Right hindlimb (tissue), 1 donor: ENCODE measurements around the gene LOXL4.

Experiments used
- DNase-seq: peaks from one replicate; pipeline ENCODE4 v3.0.0-alpha.2; 2018

Gene LOXL4

GRCh38 chr10:98294270-98294627, 26.3 kb upstream of the LOXL4 start:
- DNase-seq: no peak

DNA sequence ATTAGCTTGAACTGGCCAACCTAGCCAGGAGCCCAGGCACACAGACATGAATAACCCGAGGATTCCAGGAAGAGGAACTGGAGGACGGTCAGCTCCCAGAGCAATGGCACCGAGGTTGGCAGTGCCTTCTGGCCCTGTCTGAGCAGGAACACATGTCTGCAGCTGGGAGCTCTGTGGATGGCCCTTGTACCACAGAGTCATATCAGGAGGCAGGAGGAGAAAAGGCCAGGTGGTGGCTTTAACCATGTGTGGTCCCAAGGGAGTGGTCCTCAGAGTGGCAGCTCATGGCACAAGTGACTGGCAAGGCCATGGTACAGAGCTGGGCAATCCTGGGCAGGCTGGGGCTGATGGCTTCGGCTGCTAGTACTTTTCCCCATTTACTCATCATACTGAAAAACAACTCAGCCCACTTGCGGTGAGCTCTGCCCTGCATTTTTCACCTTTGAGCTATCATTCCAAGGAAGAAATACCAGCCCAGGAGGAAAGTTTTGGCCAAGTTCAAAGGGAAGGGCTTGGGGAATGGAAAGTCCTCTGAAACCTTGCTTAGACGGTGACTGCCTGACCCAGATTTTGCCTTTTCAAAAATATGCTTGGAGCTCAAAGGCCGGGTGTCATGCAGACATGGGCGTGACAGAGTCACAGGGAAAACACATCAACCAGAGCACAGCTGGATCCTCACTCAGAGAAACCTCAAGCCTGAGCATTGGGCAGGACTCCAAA, 25.7 kb upstream of the LOXL4 start:
- DNase-seq: peak; percentile 64

- DNase-seq: no peak
Observed at GRCh38 chr10:98292971-98293370, 25.0 kb upstream of the LOXL4 start.

GRCh38 chr10:98289802-98290209, 21.8 kb upstream of the LOXL4 start:
- DNase-seq: no peak

GRCh38 chr10:98287321-98287720, 19.3 kb upstream of the LOXL4 start:
- DNase-seq: no peak

DNA sequence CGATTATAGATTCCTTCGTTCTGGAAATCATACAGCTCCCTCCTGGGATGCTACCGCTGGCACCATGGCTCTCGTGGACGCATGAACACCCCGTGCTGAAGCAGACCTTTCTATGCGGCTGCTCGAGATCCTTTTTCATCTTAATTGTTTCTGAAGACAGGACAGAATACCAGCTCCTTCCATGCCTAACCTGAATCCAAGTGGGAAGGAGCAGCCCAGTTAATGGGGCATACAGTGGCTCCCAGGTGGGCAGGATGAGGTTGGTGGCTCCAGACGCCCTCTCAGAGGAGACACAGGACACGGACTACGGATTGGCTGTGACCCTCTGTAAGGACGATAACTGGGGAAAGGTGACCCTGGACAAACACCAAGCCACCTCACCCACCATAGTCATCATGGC, 18.4 kb upstream of the LOXL4 start:
- no peak for DNase-seq

DNA sequence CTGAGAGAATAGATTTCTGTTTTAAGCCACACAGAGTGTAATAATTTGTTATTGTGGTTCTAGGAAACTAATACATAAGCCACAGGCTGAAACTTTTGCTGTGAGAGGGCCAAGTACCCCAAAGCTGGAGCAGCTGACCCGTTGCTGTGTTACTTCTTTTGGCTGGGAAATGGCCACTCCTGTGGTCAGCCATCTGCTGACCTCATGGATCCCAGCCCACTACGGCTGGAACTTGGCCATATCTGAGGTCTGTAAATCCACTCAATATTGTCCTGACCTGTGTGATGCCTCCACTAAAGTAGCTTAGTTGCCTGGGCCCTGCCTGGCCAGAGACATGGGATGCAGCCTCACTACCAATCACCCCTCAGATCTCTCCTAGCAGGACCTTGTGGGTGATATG, 17.4 kb upstream of the LOXL4 start:
- peak; percentile 45 for DNase-seq

- DNase-seq: no peak
Observed at GRCh38 chr10:98276311-98276710, 8.3 kb upstream of the LOXL4 start.

GRCh38 chr10:98274562-98274961, 6.6 kb upstream of the LOXL4 start:
- DNase-seq: no peak

DNA sequence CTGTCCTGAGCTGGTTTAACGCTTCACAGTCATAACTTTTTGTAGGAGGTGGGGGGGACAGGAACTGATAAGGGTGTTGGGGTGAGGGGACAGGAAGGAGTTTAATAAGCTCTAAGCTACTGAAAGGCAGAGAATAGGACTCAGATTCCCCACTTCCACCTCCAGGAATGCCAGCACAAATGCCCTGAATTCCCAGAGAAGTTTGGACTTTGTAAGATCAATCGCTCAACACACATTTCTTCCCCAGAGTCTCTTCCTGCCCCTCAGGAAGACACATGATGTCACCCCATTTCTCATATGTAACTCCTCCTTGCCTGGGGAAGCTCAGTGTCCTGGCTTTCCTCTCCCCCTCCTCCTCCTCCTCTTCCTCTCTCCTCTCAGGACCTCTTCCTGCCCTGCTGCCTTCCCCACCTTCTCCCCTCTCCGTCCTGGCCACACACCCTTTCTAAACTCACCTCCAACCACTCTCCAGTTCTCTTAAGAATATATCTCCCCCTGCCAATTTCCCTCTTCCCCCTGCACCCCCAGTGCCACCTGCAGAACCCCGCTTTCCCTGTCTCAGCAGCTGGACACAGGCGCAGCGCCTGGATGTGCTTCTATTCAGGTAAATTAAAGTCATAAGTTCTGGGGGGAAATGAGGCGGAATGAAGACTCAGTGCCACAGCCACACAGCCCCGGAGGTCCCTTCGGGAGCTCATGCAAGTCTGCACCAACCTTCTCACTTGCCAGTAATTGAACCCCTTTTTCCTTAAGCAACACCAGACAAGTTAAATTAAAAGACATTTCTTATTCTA, 5.3 kb upstream of the LOXL4 start:
- DNase-seq: no peak

DNA sequence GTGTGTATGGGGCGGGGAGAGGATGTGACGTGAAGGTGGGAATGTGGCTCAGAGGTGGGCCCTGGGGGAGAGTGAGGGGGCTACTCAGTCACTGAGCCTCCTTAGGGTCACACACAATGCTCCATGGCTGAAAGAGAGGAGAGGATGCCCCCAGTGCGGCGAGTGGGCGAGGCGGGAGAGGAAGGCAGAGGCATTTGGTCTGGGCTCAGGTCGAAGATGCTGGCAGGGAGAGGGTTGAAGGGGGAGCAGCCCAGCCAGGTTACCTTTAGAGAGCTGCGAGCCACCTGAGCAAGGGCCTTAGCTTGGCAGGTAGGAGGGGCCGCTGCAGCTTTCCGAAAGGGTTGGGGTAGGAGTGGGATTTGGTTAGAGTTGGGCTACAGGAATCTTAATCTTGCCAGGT, 4.7 kb upstream of the LOXL4 start:
- no peak for DNase-seq

- DNase-seq: peak; percentile 14
Observed at GRCh38 chr10:98272245-98272644, 4.3 kb upstream of the LOXL4 start.

DNA sequence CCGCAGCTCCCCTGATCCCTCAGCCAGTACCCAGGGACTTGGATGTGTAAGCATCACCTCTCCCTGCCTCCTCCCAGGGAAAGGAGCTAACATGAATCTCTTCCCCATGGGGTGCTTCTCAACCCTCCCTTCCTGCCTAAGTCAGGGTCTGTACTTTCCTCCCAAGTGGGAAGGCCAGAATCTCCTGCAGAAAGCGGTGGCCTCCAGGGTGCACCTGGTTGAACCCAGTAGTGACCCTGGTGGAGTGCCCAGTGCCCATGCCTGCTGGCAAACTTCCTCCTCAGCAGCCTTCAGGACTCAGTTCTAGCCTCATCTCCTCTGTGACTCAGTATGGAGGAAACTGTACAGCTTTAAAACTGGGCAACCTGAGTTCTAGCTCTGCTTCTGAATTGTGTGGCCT, 2.8 kb upstream of the LOXL4 start:
- no peak for DNase-seq

GRCh38 chr10:98270073-98270740, 2.2 kb upstream of the LOXL4 start:
- no peak for DNase-seq

DNA sequence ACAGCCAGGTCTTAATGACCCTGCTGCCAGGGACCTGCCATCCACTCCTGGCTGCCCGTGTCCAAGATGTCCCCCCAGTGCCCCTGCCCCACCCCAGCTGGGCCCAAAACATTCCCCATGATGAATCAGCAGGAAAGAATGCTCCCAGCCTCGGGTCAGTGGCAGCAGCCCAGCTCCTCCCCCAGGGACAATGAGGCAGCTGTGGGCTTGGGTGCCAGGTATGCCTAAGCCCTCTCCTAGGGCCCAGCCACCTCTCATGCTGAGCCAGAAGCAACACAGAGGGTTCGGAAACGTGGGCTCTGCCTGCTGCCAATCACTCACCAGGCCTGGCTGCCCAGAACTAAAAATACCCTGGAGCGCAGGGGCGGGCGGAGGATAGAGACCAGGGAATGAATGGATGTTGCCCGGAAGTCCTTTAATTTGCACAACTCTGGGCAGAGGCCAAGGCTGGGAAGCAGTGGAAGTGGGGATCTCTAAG, 1.5 kb upstream of the LOXL4 start:
- DNase-seq: peak; percentile 79

DNA sequence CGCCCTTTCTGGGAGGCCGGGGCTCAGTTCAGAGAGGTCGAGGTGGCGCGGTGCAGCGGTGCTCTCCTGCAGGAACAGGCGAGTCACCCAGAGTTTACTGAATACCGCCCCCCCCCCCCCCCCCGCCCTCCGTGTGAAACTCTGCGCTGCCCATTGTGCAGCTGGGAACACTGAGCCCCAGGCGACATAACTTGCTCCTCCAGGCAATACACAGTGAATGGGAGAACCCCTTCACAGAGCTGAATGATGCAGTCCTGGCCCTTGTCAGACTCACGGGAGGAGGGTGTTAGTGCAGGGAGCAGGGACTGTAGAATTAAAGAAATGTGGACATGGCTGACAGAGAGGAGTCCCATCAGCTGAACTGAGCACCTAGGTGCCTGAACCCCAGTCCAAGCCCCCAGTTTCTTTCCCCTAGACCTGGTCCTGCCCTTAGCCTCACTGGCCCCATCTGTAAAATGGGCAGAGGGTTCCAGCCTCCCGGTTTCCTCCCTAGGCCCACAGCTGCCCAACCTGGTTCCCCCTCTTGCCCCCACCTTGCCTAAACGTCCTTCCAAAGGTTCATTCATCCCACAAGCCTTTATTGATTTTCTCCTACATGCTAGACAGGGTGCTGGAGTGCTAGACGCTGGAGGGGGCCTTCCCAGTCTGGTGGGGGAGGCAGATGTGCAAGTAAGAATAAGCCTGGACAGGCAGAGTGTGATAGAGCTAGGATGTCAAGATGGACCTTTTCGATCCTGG, 869 bp upstream of the LOXL4 start:
- DNase-seq: no peak

GRCh38 chr10:98267069-98267893, 713 bp downstream of the LOXL4 start:
- no peak for DNase-seq

GRCh38 chr10:98266647-98267046, 1.3 kb downstream of the LOXL4 start:
- no peak for DNase-seq

DNA sequence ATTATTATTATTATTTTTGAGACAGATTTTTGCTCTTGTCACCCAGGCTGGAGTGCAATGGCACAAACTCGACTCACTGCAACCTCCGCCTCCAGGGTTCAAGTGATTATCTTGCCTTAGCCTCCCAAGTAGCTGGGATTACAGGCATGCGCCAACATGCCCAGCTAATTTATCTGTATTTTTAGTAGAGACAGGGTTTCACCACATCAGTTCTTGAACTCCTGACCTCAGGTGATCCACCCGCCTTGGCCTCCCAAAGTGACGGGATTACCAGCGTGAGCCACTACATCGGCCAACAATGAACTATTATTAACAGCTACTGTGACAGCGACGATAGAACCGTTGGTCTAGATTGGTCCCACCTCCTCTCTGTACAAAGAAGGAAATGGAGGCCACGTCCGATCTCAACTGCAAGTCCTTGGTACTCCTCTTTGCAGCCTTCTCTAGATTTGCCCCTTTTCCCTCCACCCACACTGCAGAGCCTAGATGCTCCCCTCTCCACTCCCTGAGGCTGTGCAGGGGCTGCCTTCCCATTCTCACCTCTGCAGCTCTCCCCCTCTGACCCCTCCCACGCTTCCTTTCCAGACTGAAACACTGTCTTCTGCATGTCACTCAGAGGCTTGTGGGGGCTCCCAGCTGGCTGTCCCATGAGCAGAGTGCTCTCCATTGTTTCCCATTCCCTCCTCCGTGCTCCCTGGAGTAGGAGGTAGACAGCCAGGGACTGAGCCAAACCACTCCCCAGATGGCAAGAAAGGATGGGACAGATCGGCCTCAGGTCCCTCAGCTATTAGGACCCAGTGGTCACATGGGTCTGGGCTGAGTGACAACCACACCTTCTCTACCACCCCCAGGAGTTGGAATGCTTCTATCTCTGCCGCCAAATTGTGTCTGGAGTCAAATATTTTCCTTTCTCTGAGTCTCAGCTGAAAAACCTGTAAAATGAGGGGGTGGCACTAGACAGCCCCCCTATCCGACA, 2.3 kb downstream of the LOXL4 start:
- no peak for DNase-seq

- DNase-seq: no peak
Observed at GRCh38 chr10:98264378-98265065, 3.5 kb downstream of the LOXL4 start.
